Panc1 (cell line): Measurements from ENCODE around the gene CACFD1.

Source experiments
- CTCF ChIP-seq: fragments of 450-650 bp; IDR thresholded peaks from 2 replicates; pipeline ENCODE4 v1.5.1; 2017; ENCODE audit warnings: mild to moderate bottlenecking
- SIN3A ChIP-seq: IDR thresholded peaks from 2 replicates; pipeline ENCODE4 v1.6.1; 2012; ENCODE audit warnings: low read depth, mild to moderate bottlenecking, low read length, moderate library complexity, borderline replicate concordance; ENCODE audit not compliant: insufficient read depth
- TCF7L2 ChIP-seq: IDR thresholded peaks from 2 replicates; pipeline ENCODE4 v1.6.1; 2011; ENCODE audit warnings: mild to moderate bottlenecking, low read depth, low read length, inconsistent platforms

GRCh38 chr9:133505186-133505830 lies 45.5 kb downstream of the CACFD1 start:
- TF ChIP-seq CTCF = no peak
- TF ChIP-seq SIN3A = no peak
- TF ChIP-seq TCF7L2 = no peak
